WTC11 (cell line): ENCODE data around the gene LRIG1.

Experiments
- SP1 ChIP-seq: sonication (generic); formaldehyde crosslinking; conservative IDR thresholded peaks from 2 replicates; pipeline ENCODE4 v1.8.1; 2022; ENCODE audit warnings: missing genetic modification reagents
- TF ChIP-seq, protein P1 (sequence below): fragments of 200-600 bp; IDR thresholded peaks from 2 replicates; pipeline ENCODE4 v1.8.0; 2022; ENCODE audit warnings: antibody characterized with exemption
- TF ChIP-seq, protein P2 (sequence below): sonication (generic); formaldehyde crosslinking; IDR thresholded peaks from 2 replicates; pipeline ENCODE4 v1.8.0; 2022; ENCODE audit warnings: mild to moderate bottlenecking, missing genetic modification reagents
- TF ChIP-seq, protein P3 (sequence below): sonication (generic); formaldehyde crosslinking; IDR thresholded peaks from 2 replicates; pipeline ENCODE4 v1.8.1; 2022; ENCODE audit warnings: missing genetic modification reagents, borderline replicate concordance
- TF ChIP-seq, protein P4 (sequence below): fragments of 250-450 bp; sonication (Bioruptor Pico); IDR thresholded peaks from 2 replicates; pipeline ENCODE4 v2.1.2; 2022; ENCODE audit warnings: mild to moderate bottlenecking, moderate library complexity
- TF ChIP-seq, protein P5 (sequence below): sonication (generic); formaldehyde crosslinking; IDR thresholded peaks from 2 replicates; pipeline ENCODE4 v1.8.1; 2023; ENCODE audit warnings: mild to moderate bottlenecking, missing genetic modification reagents, moderate library complexity
- TF ChIP-seq, protein P6 (sequence below): sonication (generic); formaldehyde crosslinking; IDR thresholded peaks from 2 replicates; pipeline ENCODE4 v1.8.0; 2022; ENCODE audit warnings: missing genetic modification reagents

DNA sequence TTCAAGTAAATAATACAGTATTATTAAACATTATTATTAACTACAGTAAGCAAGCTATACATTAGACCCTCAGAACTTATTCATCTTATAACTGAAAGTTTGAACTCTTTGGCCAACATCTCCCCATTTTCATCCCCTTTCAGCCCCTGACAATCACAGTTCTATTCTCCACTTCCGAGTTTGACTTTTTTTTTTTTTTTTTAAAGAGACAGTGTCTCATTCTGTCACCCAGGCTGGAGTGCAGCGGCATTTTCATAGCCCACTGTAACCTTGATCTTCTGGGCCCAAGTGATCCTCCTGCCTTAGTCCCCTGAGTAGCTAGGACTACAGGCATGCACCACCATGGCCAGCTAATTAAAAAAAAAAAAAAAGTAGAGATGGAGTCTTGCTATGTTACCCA, 41.3 kb upstream of the LRIG1 start:
- TF ChIP-seq, protein P1, sequence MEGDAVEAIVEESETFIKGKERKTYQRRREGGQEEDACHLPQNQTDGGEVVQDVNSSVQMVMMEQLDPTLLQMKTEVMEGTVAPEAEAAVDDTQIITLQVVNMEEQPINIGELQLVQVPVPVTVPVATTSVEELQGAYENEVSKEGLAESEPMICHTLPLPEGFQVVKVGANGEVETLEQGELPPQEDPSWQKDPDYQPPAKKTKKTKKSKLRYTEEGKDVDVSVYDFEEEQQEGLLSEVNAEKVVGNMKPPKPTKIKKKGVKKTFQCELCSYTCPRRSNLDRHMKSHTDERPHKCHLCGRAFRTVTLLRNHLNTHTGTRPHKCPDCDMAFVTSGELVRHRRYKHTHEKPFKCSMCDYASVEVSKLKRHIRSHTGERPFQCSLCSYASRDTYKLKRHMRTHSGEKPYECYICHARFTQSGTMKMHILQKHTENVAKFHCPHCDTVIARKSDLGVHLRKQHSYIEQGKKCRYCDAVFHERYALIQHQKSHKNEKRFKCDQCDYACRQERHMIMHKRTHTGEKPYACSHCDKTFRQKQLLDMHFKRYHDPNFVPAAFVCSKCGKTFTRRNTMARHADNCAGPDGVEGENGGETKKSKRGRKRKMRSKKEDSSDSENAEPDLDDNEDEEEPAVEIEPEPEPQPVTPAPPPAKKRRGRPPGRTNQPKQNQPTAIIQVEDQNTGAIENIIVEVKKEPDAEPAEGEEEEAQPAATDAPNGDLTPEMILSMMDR: no peak
- TF ChIP-seq, protein P2, sequence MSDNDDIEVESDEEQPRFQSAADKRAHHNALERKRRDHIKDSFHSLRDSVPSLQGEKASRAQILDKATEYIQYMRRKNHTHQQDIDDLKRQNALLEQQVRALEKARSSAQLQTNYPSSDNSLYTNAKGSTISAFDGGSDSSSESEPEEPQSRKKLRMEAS: no peak
- TF ChIP-seq, protein P3, sequence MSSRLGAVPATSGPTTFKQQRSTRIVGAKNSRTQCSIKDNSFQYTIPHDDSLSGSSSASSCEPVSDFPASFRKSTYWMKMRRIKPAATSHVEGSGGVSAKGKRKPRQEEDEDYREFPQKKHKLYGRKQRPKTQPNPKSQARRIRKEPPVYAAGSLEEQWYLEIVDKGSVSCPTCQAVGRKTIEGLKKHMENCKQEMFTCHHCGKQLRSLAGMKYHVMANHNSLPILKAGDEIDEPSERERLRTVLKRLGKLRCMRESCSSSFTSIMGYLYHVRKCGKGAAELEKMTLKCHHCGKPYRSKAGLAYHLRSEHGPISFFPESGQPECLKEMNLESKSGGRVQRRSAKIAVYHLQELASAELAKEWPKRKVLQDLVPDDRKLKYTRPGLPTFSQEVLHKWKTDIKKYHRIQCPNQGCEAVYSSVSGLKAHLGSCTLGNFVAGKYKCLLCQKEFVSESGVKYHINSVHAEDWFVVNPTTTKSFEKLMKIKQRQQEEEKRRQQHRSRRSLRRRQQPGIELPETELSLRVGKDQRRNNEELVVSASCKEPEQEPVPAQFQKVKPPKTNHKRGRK (CRISPR knock-in tag): no peak
- TF ChIP-seq, protein P4, sequence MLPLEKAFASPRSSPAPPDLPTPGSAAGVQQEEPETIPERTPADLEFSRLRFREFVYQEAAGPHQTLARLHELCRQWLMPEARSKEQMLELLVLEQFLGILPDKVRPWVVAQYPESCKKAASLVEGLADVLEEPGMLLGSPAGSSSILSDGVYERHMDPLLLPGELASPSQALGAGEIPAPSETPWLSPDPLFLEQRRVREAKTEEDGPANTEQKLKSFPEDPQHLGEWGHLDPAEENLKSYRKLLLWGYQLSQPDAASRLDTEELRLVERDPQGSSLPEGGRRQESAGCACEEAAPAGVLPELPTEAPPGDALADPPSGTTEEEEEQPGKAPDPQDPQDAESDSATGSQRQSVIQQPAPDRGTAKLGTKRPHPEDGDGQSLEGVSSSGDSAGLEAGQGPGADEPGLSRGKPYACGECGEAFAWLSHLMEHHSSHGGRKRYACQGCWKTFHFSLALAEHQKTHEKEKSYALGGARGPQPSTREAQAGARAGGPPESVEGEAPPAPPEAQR: no peak
- TF ChIP-seq, protein P5, sequence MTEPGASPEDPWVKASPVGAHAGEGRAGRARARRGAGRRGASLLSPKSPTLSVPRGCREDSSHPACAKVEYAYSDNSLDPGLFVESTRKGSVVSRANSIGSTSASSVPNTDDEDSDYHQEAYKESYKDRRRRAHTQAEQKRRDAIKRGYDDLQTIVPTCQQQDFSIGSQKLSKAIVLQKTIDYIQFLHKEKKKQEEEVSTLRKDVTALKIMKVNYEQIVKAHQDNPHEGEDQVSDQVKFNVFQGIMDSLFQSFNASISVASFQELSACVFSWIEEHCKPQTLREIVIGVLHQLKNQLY (CRISPR knock-in tag): no peak
- TF ChIP-seq, protein P6, sequence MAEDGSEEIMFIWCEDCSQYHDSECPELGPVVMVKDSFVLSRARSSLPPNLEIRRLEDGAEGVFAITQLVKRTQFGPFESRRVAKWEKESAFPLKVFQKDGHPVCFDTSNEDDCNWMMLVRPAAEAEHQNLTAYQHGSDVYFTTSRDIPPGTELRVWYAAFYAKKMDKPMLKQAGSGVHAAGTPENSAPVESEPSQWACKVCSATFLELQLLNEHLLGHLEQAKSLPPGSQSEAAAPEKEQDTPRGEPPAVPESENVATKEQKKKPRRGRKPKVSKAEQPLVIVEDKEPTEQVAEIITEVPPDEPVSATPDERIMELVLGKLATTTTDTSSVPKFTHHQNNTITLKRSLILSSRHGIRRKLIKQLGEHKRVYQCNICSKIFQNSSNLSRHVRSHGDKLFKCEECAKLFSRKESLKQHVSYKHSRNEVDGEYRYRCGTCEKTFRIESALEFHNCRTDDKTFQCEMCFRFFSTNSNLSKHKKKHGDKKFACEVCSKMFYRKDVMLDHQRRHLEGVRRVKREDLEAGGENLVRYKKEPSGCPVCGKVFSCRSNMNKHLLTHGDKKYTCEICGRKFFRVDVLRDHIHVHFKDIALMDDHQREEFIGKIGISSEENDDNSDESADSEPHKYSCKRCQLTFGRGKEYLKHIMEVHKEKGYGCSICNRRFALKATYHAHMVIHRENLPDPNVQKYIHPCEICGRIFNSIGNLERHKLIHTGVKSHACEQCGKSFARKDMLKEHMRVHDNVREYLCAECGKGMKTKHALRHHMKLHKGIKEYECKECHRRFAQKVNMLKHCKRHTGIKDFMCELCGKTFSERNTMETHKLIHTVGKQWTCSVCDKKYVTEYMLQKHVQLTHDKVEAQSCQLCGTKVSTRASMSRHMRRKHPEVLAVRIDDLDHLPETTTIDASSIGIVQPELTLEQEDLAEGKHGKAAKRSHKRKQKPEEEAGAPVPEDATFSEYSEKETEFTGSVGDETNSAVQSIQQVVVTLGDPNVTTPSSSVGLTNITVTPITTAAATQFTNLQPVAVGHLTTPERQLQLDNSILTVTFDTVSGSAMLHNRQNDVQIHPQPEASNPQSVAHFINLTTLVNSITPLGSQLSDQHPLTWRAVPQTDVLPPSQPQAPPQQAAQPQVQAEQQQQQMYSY (CRISPR knock-in tag): no peak
- no peak for TF ChIP-seq SP1
